H1 (cell line): ENCODE measurements around the gene RAPGEF1. TPM values are rescaled to one million over a fixed set of nuclear protein-coding genes. Genes with fewer than 3 reads are reported as not detected.

ENCODE experiments used
- CTCF ChIA-PET: fragments of 300-600 bp; sonication (Branson Sonifier 250); formaldehyde crosslinking; loops from one replicate; lab custom pipeline; 2021; ENCODE audit not compliant: partially characterized antibody; lab: Charles Lee
- POLR2A ChIA-PET: fragments of 300-600 bp; sonication (Branson Sonifier 250); formaldehyde crosslinking; loops from one replicate; lab custom pipeline; 2021; ENCODE audit warnings: inconsistent platforms; ENCODE audit not compliant: partially characterized antibody; lab: Charles Lee
- DNase-seq, 2 experiments: peaks; one replicate each; pipeline versions ENCODE4 v3.0.0 to v3.0.0-alpha.2; 2010 to 2022; ENCODE audit warnings: low spot score in 2 of 2, low read depth in 1 of 2, mixed read lengths in 1 of 2
- FAIRE-seq: peaks from 2 replicates; lab custom pipeline; 2011; peaks lifted over from hg19 to GRCh38; lab: Jason Lieb, UNC
- H2AFZ ChIP-seq: 2 replicates; pipeline ENCODE4 v1.8.1; 2012; ENCODE audit warnings: low read length, inconsistent platforms
- H2AK5ac ChIP-seq: 2 replicates; pipeline ENCODE4 v1.6.1; 2013; ENCODE audit warnings: low read depth, low read length
- H2BK120ac ChIP-seq: replicated peaks from 2 replicates; pipeline ENCODE3; 2013; ENCODE audit warnings: low read depth, low read length, inconsistent platforms
- H2BK12ac ChIP-seq: 2 replicates; pipeline ENCODE4 v1.6.1; 2013; ENCODE audit warnings: low read depth, low read length
- H2BK15ac ChIP-seq: 2 replicates; pipeline ENCODE4 v1.6.1; 2013; ENCODE audit warnings: low read length
- H2BK20ac ChIP-seq: 2 replicates; pipeline ENCODE4 v1.6.1; 2013; ENCODE audit warnings: low read length
- H2BK5ac ChIP-seq: 2 replicates; pipeline ENCODE4 v1.6.1; 2013; ENCODE audit warnings: low read depth, low read length
- H3K14ac ChIP-seq: 2 replicates; pipeline ENCODE4 v1.6.1; 2013; ENCODE audit warnings: inconsistent platforms; ENCODE audit not compliant: insufficient read length
- H3K18ac ChIP-seq: 2 replicates; pipeline ENCODE4 v1.6.1; 2013; ENCODE audit warnings: low read length; ENCODE audit errors: extremely low read depth
- H3K23ac ChIP-seq: 2 replicates; pipeline ENCODE4 v1.6.1; 2013; ENCODE audit warnings: inconsistent platforms; ENCODE audit not compliant: insufficient read length
- H3K23me2 ChIP-seq: 2 replicates; pipeline ENCODE4 v1.6.1; 2013; ENCODE audit warnings: low read depth, low read length
- H3K27ac ChIP-seq: 2 replicates; pipeline ENCODE4 v1.6.1; 2011; ENCODE audit warnings: low read depth, low read length, inconsistent platforms
- H3K27me3 ChIP-seq, 4 experiments: replicated peaks in 1 of 4; 1 replicate in 1 of 4; 2 replicates in 3 of 4; pipeline versions ENCODE4 v1.6.1 to v1.8.1; 2011 to 2013; ENCODE audit warnings: low read length in 3 of 4, mild to moderate bottlenecking in 3 of 4, inconsistent platforms in 2 of 4, mixed read lengths in 2 of 4, moderate library complexity in 1 of 4; ENCODE audit not compliant: control insufficient read depth in 3 of 4, insufficient read depth in 3 of 4; ENCODE audit errors: extremely low read depth in 1 of 4
- H3K36me3 ChIP-seq, 4 experiments: 2 replicates each; pipeline versions ENCODE4 v1.6.1 to v1.8.1; 2011 to 2013; ENCODE audit warnings: mild to moderate bottlenecking in 4 of 4, low read length in 3 of 4, moderate library complexity in 2 of 4, control low read depth in 1 of 4, inconsistent platforms in 1 of 4; ENCODE audit not compliant: insufficient read depth in 4 of 4, control insufficient read depth in 2 of 4
- H3K4ac ChIP-seq: replicated peaks from 2 replicates; pipeline ENCODE3; 2013; ENCODE audit warnings: low read length, low read depth, mixed read lengths, inconsistent platforms; ENCODE audit not compliant: insufficient read length
- H3K4me1 ChIP-seq, 4 experiments: replicated peaks in 1 of 4; 1 replicate in 1 of 4; 2 replicates in 3 of 4; pipeline versions ENCODE4 v1.6.1 to v1.8.1; 2011 to 2013; ENCODE audit warnings: low read length in 3 of 4, inconsistent platforms in 2 of 4, mixed read lengths in 1 of 4; ENCODE audit not compliant: insufficient read depth in 4 of 4, control insufficient read depth in 3 of 4
- H3K4me2 ChIP-seq, 2 experiments: 2 replicates each; pipeline versions ENCODE4 v1.6.1 to v1.8.1; 2011 to 2013; ENCODE audit warnings: low read depth in 2 of 2, low read length in 2 of 2, control low read depth in 1 of 2, inconsistent platforms in 1 of 2, mild to moderate bottlenecking in 1 of 2; ENCODE audit not compliant: insufficient read depth in 1 of 2
- H3K4me3 ChIP-seq, 4 experiments: fragments of 200-600, 300-600 bp in 1 of 4; sonication (generic), shearing (Covaris generic), sonication (Bioruptor Twin) in 1 of 4; 2 replicates each; pipeline versions ENCODE4 v1.5.1 to v1.8.1; 2011 to 2016; ENCODE audit warnings: low read length in 4 of 4, low read depth in 3 of 4, control low read depth in 2 of 4, inconsistent platforms in 2 of 4, mild to moderate bottlenecking in 2 of 4, mixed read lengths in 1 of 4, moderate library complexity in 1 of 4; ENCODE audit not compliant: insufficient read depth in 2 of 4; ENCODE audit errors: extremely low read depth in 1 of 4
- H3K56ac ChIP-seq: replicated peaks from 2 replicates; pipeline ENCODE3; 2013; ENCODE audit warnings: low read depth, mild to moderate bottlenecking, mixed read lengths, low read length, inconsistent platforms; ENCODE audit not compliant: insufficient read length
- H3K79me1 ChIP-seq: 2 replicates; pipeline ENCODE4 v1.6.1; 2013; ENCODE audit warnings: low read depth, low read length, control low read depth
- H3K79me2 ChIP-seq, 2 experiments: 2 replicates each; pipeline versions ENCODE4 v1.6.1 to v1.8.1; 2012 to 2013; ENCODE audit warnings: low read length in 2 of 2, mild to moderate bottlenecking in 2 of 2, inconsistent platforms in 1 of 2; ENCODE audit not compliant: insufficient read depth in 2 of 2, control insufficient read depth in 1 of 2
- H3K9ac ChIP-seq, 4 experiments: replicated peaks in 1 of 4; 1 replicate in 1 of 4; 2 replicates in 3 of 4; pipeline versions ENCODE4 v1.6.1 to v1.8.1; 2011 to 2013; ENCODE audit warnings: low read depth in 3 of 4, low read length in 3 of 4, control low read depth in 2 of 4, mild to moderate bottlenecking in 2 of 4, moderate library complexity in 2 of 4, inconsistent platforms in 1 of 4; ENCODE audit errors: extremely low read depth in 1 of 4
- H3K9me3 ChIP-seq, 2 experiments: 2 replicates each; pipeline versions ENCODE4 v1.6.1 to v1.8.1; 2012 to 2013; ENCODE audit warnings: mild to moderate bottlenecking in 2 of 2, moderate library complexity in 2 of 2, control low read depth in 1 of 2, inconsistent platforms in 1 of 2, low read depth in 1 of 2, low read length in 1 of 2, mixed read lengths in 1 of 2; ENCODE audit not compliant: insufficient read depth in 2 of 2
- H4K20me1 ChIP-seq, 2 experiments: replicated peaks in 1 of 2; 2 replicates each; pipeline versions ENCODE3 to v1.8.1; 2011 to 2013; ENCODE audit warnings: inconsistent platforms in 2 of 2, low read length in 2 of 2, mild to moderate bottlenecking in 1 of 2; ENCODE audit not compliant: insufficient read depth in 2 of 2, control insufficient read depth in 1 of 2
- H4K5ac ChIP-seq: 2 replicates; pipeline ENCODE4 v1.6.1; 2013; ENCODE audit warnings: low read length, low read depth, mixed read lengths, inconsistent platforms; ENCODE audit not compliant: insufficient read length
- H4K8ac ChIP-seq: 2 replicates; pipeline ENCODE4 v1.8.0; 2013; ENCODE audit warnings: mild to moderate bottlenecking, moderate library complexity, low read length, inconsistent platforms; ENCODE audit not compliant: insufficient read depth; ENCODE audit errors: extremely low read depth
- H4K91ac ChIP-seq: replicated peaks from 2 replicates; pipeline ENCODE3; 2013; ENCODE audit warnings: low read length, mixed read lengths, inconsistent platforms; ENCODE audit not compliant: insufficient read length
- BCL11A ChIP-seq, 2 experiments: IDR thresholded peaks; one replicate each; pipeline ENCODE4 v1.6.1; 2011; ENCODE audit warnings: low read depth in 2 of 2, low read length in 2 of 2, mild to moderate bottlenecking in 2 of 2
- CEBPB ChIP-seq: IDR thresholded peaks from 2 replicates; pipeline ENCODE4 v1.6.1; 2012; ENCODE audit warnings: low read depth, low read length
- CHD1 ChIP-seq: IDR thresholded peaks from 2 replicates; pipeline ENCODE4 v1.6.1; 2012; ENCODE audit warnings: low read depth, low read length, improper control_type of control experiment
- CTCF ChIP-seq, 3 experiments: IDR thresholded peaks; 1 replicate in 2 of 3; 2 replicates in 1 of 3; pipeline versions ENCODE4 v1.5.1 to v1.6.1; 2011; ENCODE audit warnings: low read length in 3 of 3, mild to moderate bottlenecking in 3 of 3, inconsistent platforms in 2 of 3, low read depth in 1 of 3, moderate library complexity in 1 of 3; ENCODE audit not compliant: insufficient read depth in 1 of 3; ENCODE audit errors: control extremely low read depth in 1 of 3
- HDAC6 ChIP-seq: IDR thresholded peaks from one replicate; pipeline ENCODE4 v1.7.1; 2012; ENCODE audit warnings: low read depth, mild to moderate bottlenecking, inconsistent platforms, low read length, moderate library complexity
- JUND ChIP-seq: IDR thresholded peaks from 2 replicates; pipeline ENCODE4 v1.6.1; 2011; ENCODE audit warnings: mild to moderate bottlenecking, improper control_type of control experiment, low read length
- MAFK ChIP-seq: IDR thresholded peaks from 2 replicates; pipeline ENCODE4 v1.6.1; 2012; ENCODE audit warnings: low read depth, mild to moderate bottlenecking, improper control_type of control experiment, low read length
- RNF2 ChIP-seq: fragments of 200-900, 300-1000 bp; sonication (generic); IDR thresholded peaks from 2 replicates; pipeline ENCODE4 v1.7.1; 2016; ENCODE audit warnings: borderline replicate concordance, low read depth, mild to moderate bottlenecking, antibody characterized with exemption, low read length; ENCODE audit not compliant: poor library complexity, severe bottlenecking; ENCODE audit errors: missing control alignments
- SP2 ChIP-seq: IDR thresholded peaks from 2 replicates; pipeline ENCODE4 v1.6.1; 2012; ENCODE audit warnings: mild to moderate bottlenecking, low read length, inconsistent platforms
- SUZ12 ChIP-seq: fragments of 200-600 bp; sonication (generic); IDR thresholded peaks from 2 replicates; pipeline ENCODE4 v1.6.1; 2012; ENCODE audit warnings: mild to moderate bottlenecking, inconsistent platforms, low read length, moderate library complexity, mixed read lengths
- TBP ChIP-seq: IDR thresholded peaks from 2 replicates; pipeline ENCODE4 v1.6.1; 2011; ENCODE audit warnings: low read depth, low read length, improper control_type of control experiment
- TEAD4 ChIP-seq: IDR thresholded peaks from 2 replicates; pipeline ENCODE4 v1.6.1; 2012; ENCODE audit warnings: low read depth, low read length, inconsistent platforms, mixed read lengths
- WGBS, 2 experiments: shearing (Covaris generic) in 1 of 2; methylation state at CpG; one replicate each; pipeline versions ENCODE4 v1.1.6 to v1.1.7; 2013 to 2015; ENCODE audit warnings: low lambda C conversion rate in 2 of 2, mixed read lengths in 2 of 2, inconsistent platforms in 1 of 2, low coverage in 1 of 2, missing lambda C conversion rate in 1 of 2; ENCODE audit not compliant: insufficient replicate concordance in 2 of 2, insufficient coverage in 1 of 2, insufficient read length in 1 of 2; ENCODE audit errors: extremely low coverage in 1 of 2, missing lambda C conversion rate in 1 of 2; 5-methylcytosine and 5-hydroxymethylcytosine counted together
- polyA plus RNA-seq, 7 experiments: library from polyadenylated mRNA; depleted of rRNA in 3 of 7; stranded (reverse) in 5 of 7; unstranded in 2 of 7; fragments of >200 nt in 5 of 7; fragments of 200-250 nt in 2 of 7; gene quantifications; 1 replicate in 5 of 7; 2 replicates in 1 of 7; 4 replicates in 1 of 7; pipeline versions ENCODE4 v1.2.1 to v1.2.3, GENCODE V29; 2011 to 2013; ENCODE audit warnings: missing spikeins in 2 of 7, mixed read lengths in 2 of 7
- total RNA-seq: library from RNA; stranded (reverse); fragmentation: NEBNext Ultra II Directional; extraction: Animal tissue kit (Norgen Biotek cat#: 25700); gene quantifications from 2 replicates; pipeline ENCODE4 v1.2.1, GENCODE V29; 2021

RAPGEF1 gene
- total and polyA plus RNA-seq, 2 of the 8 experiments (the other 6 are each of a cell fraction or from before 2014, with no cell fraction given) = 29.7 to 78.9 TPM

- H3K4ac ChIP-seq = no peak overlapping the region
- DNase-seq = no peak
- H2BK120ac ChIP-seq = no peak overlapping the region
- H2AFZ ChIP-seq = no peak overlapping the region
- no peaks in the 10 kb centered on the region for H3K9me3 ChIP-seq
- no peak overlapping the region for H3K56ac ChIP-seq
- peak overlapping the region; percentile 12; the same call in 1 of the 2 replicates for H4K8ac ChIP-seq
- WGBS, 2 experiments = 88% methylated on average over 9 of the region's 9 CpGs; no CpG with 5 or more reads in 1 of the 2 experiments
- no peak overlapping the region for H2BK15ac ChIP-seq
- H3K18ac ChIP-seq = no peak overlapping the region
- no peak overlapping the region for H2AK5ac ChIP-seq
- no peak overlapping the region for H2BK5ac ChIP-seq
- H3K79me2 ChIP-seq = peaks cover 0 to 59% of the 10 kb centered on the region in 2 experiments; a peak in 2 of 4 replicates
- no peak overlapping the region for H3K23ac ChIP-seq
- no peak overlapping the region for H2BK12ac ChIP-seq
- peaks cover 2 to 3% of the 10 kb centered on the region in 2 experiments for H4K20me1 ChIP-seq
- H4K5ac ChIP-seq = no peak overlapping the region
- H3K23me2 ChIP-seq = no peaks in the 10 kb centered on the region
- H3K4me2 ChIP-seq = no peak overlapping the region
- FAIRE-seq = no peak
- no peak overlapping the region for H3K14ac ChIP-seq
- no peak overlapping the region for H2BK20ac ChIP-seq
- ChIA-PET POLR2A (interaction anchor here (0.6 to 1.6 kb wide), 2 partner anchors 14 to 168 kb away, joined by 3 read pairs; no protein-coding TSS in a partner anchor), CTCF (interaction anchor here (0.6 to 1.9 kb wide), 6 partner anchors 12 to 282 kb away, joined by 3 to 8 read pairs (median 4); no protein-coding TSS in a partner anchor)
- H3K9ac ChIP-seq = no peak overlapping the region
- peaks cover 5% of the 10 kb centered on the region; the same call in 1 of the 2 replicates for H3K79me1 ChIP-seq
- H3K4me3 ChIP-seq = no peak overlapping the region
- H3K27me3 ChIP-seq = no peaks in the 10 kb centered on the region; a peak in 1 of 7 replicates
- H4K91ac ChIP-seq = no peak overlapping the region
- peaks cover 2 to 5% (median 4%) of the 10 kb centered on the region in 4 experiments for H3K4me1 ChIP-seq
- H3K27ac ChIP-seq = no peak overlapping the region
- H3K36me3 ChIP-seq = no peaks in the 10 kb centered on the region
- TF ChIP-seq CTCF (IDR thresholded peaks at IDR 0.05; ENCODE audit: control extremely low read depth in 1 of 3, insufficient read depth in 1 of 3, low read depth in 1 of 3, low read length in 3 of 3) = no peak
- TF ChIP-seq RNF2 = no peak
- TF ChIP-seq HDAC6 = no peak
- no peak for TF ChIP-seq CEBPB
- no peak for TF ChIP-seq CHD1
- TF ChIP-seq SP2 = no peak
- no peak for TF ChIP-seq JUND
- TF ChIP-seq TBP = no peak
- no peak for TF ChIP-seq SUZ12
- no peak for TF ChIP-seq BCL11A (IDR thresholded peaks at IDR 0.05; ENCODE audit: low read depth in 2 of 2, low read length in 2 of 2)
- no peak for TF ChIP-seq TEAD4
- TF ChIP-seq MAFK = no peak
These were observed 25.1 kb downstream of the RAPGEF1 start for GRCh38 chr9:131714821-131715220.
